ENCODE measurements around the gene IBA57.
"Not testable (repeated sequence)": the region's sequence is repeated elsewhere in the genome, so short reads cannot be mapped to it uniquely, and the experiment has no call there.

DNA sequence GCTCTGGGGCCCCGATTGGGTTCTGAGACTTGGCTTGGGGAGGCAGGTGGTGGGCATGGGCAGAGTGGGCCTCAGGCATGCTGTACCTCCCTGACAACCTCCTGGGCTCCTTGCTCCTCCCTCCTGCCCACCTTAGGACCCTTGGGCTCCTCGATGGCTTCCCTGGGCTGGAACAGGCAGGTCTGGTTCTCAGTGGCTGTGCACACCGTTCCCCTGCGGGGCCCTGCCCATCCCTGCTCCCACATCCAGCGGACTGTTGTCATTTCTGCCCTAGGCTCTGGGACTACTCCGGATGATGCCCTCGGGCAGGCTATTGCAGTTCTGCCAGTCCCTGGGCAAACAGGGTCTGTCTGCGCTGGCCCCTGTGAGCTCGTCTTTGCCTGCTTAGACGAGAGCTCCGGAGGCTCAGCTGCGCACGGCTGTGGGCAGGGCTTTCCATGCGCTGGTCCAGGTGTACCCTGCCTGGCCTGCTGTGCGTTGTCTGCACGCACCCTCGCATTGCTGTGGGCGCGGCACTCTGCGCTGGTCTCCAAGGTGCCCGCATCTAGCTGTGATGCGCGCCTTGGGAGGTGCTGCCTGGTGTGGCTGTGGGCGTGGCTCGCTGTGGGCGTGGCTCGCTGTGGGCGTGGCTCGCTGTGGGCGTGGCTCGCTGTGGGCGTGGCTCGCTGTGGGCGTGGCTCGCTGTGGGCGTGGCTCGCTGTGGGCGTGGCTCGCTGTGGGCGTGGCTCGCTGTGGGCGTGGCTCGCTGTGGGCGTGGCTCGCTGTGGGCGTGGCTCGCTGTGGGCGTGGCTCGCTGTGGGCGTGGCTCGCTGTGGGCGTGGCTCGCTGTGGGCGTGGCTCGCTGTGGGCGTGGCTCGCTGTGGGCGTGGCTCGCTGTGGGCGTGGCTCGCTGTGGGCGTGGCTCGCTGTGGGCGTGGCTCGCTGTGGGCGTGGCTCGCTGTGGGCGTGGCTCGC lies 8.2 kb downstream of the IBA57 start:
- TF ChIP-seq, protein P1, sequence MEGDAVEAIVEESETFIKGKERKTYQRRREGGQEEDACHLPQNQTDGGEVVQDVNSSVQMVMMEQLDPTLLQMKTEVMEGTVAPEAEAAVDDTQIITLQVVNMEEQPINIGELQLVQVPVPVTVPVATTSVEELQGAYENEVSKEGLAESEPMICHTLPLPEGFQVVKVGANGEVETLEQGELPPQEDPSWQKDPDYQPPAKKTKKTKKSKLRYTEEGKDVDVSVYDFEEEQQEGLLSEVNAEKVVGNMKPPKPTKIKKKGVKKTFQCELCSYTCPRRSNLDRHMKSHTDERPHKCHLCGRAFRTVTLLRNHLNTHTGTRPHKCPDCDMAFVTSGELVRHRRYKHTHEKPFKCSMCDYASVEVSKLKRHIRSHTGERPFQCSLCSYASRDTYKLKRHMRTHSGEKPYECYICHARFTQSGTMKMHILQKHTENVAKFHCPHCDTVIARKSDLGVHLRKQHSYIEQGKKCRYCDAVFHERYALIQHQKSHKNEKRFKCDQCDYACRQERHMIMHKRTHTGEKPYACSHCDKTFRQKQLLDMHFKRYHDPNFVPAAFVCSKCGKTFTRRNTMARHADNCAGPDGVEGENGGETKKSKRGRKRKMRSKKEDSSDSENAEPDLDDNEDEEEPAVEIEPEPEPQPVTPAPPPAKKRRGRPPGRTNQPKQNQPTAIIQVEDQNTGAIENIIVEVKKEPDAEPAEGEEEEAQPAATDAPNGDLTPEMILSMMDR (IDR thresholded peaks at IDR 0.05), result not testable (repeated sequence)
- TF ChIP-seq KDM1A (IDR thresholded peaks at IDR 0.05; ENCODE audit: low read depth); POLR2A (IDR thresholded peaks at IDR 0.05; ENCODE audit: low read length); NR3C1 (IDR thresholded peaks at IDR 0.05); MYC (IDR thresholded peaks at IDR 0.05; ENCODE audit: borderline replicate concordance, low read length); MAFK (IDR thresholded peaks at IDR 0.05; ENCODE audit: partially characterized antibody); RCOR1 (IDR thresholded peaks at IDR 0.05; ENCODE audit: low read depth, low read length); POLR2AphosphoS2 (conservative IDR thresholded peaks at IDR 0.05; ENCODE audit: low read length); JUN (IDR thresholded peaks at IDR 0.05); HOXA7 (CRISPR knock-in tag; IDR thresholded peaks at IDR 0.05): not testable (repeated sequence)
- TF ChIP-seq, protein P2, sequence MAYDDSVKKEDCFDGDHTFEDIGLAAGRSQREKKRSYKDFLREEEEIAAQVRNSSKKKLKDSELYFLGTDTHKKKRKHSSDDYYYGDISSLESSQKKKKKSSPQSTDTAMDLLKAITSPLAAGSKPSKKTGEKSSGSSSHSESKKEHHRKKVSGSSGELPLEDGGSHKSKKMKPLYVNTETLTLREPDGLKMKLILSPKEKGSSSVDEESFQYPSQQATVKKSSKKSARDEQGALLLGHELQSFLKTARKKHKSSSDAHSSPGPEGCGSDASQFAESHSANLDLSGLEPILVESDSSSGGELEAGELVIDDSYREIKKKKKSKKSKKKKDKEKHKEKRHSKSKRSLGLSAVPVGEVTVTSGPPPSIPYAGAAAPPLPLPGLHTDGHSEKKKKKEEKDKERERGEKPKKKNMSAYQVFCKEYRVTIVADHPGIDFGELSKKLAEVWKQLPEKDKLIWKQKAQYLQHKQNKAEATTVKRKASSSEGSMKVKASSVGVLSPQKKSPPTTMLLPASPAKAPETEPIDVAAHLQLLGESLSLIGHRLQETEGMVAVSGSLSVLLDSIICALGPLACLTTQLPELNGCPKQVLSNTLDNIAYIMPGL (CRISPR knock-in tag; IDR thresholded peaks at IDR 0.05; ENCODE audit: borderline replicate concordance), result not testable (repeated sequence)
- TF ChIP-seq, protein P3, sequence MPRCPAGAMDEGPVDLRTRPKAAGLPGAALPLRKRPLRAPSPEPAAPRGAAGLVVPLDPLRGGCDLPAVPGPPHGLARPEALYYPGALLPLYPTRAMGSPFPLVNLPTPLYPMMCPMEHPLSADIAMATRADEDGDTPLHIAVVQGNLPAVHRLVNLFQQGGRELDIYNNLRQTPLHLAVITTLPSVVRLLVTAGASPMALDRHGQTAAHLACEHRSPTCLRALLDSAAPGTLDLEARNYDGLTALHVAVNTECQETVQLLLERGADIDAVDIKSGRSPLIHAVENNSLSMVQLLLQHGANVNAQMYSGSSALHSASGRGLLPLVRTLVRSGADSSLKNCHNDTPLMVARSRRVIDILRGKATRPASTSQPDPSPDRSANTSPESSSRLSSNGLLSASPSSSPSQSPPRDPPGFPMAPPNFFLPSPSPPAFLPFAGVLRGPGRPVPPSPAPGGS (IDR thresholded peaks at IDR 0.05), result not testable (repeated sequence)
- TF ChIP-seq, protein P4, sequence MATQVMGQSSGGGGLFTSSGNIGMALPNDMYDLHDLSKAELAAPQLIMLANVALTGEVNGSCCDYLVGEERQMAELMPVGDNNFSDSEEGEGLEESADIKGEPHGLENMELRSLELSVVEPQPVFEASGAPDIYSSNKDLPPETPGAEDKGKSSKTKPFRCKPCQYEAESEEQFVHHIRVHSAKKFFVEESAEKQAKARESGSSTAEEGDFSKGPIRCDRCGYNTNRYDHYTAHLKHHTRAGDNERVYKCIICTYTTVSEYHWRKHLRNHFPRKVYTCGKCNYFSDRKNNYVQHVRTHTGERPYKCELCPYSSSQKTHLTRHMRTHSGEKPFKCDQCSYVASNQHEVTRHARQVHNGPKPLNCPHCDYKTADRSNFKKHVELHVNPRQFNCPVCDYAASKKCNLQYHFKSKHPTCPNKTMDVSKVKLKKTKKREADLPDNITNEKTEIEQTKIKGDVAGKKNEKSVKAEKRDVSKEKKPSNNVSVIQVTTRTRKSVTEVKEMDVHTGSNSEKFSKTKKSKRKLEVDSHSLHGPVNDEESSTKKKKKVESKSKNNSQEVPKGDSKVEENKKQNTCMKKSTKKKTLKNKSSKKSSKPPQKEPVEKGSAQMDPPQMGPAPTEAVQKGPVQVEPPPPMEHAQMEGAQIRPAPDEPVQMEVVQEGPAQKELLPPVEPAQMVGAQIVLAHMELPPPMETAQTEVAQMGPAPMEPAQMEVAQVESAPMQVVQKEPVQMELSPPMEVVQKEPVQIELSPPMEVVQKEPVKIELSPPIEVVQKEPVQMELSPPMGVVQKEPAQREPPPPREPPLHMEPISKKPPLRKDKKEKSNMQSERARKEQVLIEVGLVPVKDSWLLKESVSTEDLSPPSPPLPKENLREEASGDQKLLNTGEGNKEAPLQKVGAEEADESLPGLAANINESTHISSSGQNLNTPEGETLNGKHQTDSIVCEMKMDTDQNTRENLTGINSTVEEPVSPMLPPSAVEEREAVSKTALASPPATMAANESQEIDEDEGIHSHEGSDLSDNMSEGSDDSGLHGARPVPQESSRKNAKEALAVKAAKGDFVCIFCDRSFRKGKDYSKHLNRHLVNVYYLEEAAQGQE (IDR thresholded peaks at IDR 0.05), result not testable (repeated sequence)

All from A549 (cell line).